ENCODE results near the gene SLC19A1.

Gene SLC19A1

DNA sequence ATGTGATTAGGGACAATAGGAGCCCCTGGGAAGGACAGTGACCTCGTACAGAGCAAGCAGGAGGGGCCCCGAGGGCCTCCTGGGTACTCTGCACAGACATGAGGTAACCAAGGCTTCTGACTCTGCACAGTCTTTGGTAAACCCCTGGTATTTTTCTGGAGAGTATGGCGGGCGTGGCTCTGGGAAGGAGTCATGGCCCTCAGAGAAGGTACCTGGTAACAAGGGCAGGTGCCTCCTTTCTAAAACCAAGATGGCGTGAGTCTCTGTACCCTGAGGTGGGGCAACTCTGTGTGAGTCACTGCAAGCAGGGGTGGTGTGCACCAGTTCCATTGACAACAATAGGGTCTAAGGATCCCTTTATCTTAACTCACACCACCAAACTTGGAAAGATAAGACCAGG is 39.9 kb upstream of the SLC19A1 start:
- DNase-seq: no peak
- H3K9me3 Mint-ChIP-seq: peaks cover 51% of the 10 kb centered on the region
- no peak overlapping the region for H3K4me3 Mint-ChIP-seq
- H3K4me1 Mint-ChIP-seq: no peaks in the 10 kb centered on the region
- TF ChIP-seq, protein P1, sequence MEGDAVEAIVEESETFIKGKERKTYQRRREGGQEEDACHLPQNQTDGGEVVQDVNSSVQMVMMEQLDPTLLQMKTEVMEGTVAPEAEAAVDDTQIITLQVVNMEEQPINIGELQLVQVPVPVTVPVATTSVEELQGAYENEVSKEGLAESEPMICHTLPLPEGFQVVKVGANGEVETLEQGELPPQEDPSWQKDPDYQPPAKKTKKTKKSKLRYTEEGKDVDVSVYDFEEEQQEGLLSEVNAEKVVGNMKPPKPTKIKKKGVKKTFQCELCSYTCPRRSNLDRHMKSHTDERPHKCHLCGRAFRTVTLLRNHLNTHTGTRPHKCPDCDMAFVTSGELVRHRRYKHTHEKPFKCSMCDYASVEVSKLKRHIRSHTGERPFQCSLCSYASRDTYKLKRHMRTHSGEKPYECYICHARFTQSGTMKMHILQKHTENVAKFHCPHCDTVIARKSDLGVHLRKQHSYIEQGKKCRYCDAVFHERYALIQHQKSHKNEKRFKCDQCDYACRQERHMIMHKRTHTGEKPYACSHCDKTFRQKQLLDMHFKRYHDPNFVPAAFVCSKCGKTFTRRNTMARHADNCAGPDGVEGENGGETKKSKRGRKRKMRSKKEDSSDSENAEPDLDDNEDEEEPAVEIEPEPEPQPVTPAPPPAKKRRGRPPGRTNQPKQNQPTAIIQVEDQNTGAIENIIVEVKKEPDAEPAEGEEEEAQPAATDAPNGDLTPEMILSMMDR (IDR thresholded peaks at IDR 0.05): no peak
- no peak overlapping the region for H3K27ac Mint-ChIP-seq
- peaks cover 28% of the 10 kb centered on the region for H3K27me3 Mint-ChIP-seq (ENCODE audit: low read depth, poor library complexity)
- H3K36me3 Mint-ChIP-seq (ENCODE audit: low read depth): peaks cover 3% of the 10 kb centered on the region

DNA sequence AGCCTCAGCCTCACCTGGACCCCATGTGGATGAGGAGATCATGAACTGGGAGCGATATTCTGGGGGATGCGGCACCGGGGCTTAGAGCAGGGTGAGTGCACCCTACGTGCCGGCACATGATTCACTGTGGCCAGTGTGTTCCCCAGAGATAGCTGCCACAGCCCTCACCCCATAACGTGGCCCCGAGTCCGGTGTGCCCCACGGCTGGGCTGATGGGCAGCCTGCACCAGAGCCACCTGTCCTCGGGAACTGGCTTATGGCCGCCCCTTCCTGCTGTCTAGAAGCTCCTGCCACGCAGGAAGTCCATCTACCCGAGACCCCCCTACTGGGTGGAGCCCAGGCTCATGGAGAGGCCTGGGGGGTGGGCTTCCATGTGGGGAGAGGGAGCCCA is 39.1 kb upstream of the SLC19A1 start:
- Mint-ChIP-seq H3K27me3 (ENCODE audit: low read depth, poor library complexity) (peaks cover 22% of the 10 kb centered on the region), H3K4me1 (peaks cover 2% of the 10 kb centered on the region), H3K27ac (no peak overlapping the region), H3K36me3 (ENCODE audit: low read depth) (no peaks in the 10 kb centered on the region), H3K4me3 (no peak overlapping the region), H3K9me3 (peaks cover 43% of the 10 kb centered on the region)
- no peak for DNase-seq
- TF ChIP-seq, protein P1 (IDR thresholded peaks at IDR 0.05): no peak

DNA sequence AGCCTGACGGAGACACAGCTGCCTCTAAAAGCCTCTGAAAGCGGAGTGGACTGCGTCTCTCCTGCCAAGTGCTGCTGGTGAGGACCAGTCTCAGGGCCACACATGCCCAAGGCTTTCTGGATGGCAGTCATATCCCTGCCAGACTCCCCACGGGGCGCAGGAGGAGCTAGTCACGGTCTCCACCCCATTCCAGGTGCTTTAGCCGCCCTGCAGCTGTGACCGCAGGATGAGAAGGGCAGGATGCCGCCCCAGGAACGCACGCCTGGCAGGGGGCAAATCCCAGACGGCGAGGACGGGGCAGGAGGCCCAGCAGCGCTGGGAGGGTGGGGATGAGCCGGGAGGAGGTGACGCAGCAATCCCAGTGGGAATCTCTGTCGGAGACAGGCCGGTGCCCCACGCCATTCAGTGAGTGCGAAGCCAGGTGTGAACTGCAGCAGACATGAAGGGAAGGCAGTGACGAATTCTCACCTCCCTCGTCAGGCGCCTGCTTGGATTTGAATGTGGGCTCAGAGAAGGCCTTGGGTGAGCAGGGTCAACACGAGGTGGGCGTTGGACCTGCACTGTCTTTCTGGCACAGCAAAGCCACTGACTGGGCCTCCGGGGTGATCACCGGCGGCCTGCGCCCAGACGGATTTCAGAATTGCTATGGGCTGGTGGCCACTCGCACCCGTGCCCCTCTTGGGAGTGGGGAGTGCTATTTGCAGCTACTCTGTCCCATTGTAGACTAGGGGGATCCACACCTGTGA is 38.5 kb upstream of the SLC19A1 start:
- Mint-ChIP-seq H3K4me1 (peaks cover 6% of the 10 kb centered on the region), H3K9me3 (peaks cover 37% of the 10 kb centered on the region), H3K27me3 (ENCODE audit: low read depth, poor library complexity) (peaks cover 20% of the 10 kb centered on the region), H3K27ac (no peak overlapping the region), H3K4me3 (no peak overlapping the region), H3K36me3 (ENCODE audit: low read depth) (no peaks in the 10 kb centered on the region)
- DNase-seq: no peak
- TF ChIP-seq, protein P1 (IDR thresholded peaks at IDR 0.05): no peak

DNA sequence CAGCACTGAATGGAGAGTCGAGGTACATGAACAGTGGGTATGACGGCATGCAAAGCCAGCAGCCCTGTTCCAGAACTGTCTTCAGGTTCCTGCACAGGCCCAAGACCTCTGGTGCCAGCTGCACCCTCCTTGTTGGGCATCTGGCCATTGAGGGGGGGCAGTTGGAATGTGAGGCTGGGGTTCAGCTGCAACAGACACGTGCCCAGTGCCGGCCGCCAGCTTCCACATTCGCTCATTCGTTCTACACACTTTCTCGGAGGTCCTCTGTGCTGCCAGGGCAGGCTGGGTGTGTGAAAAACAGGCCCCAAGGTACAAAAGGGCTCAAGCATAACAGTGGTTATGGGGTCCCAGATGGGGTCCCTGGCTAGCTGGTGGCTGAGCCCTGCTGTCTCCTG is 37.9 kb upstream of the SLC19A1 start:
- peaks cover 6% of the 10 kb centered on the region for H3K4me1 Mint-ChIP-seq
- DNase-seq: no peak
- no peak overlapping the region for H3K27ac Mint-ChIP-seq
- peaks cover 31% of the 10 kb centered on the region for H3K9me3 Mint-ChIP-seq
- peaks cover 20% of the 10 kb centered on the region for H3K27me3 Mint-ChIP-seq (ENCODE audit: low read depth, poor library complexity)
- no peaks in the 10 kb centered on the region for H3K36me3 Mint-ChIP-seq (ENCODE audit: low read depth)
- TF ChIP-seq, protein P1 (IDR thresholded peaks at IDR 0.05): no peak
- no peak overlapping the region for H3K4me3 Mint-ChIP-seq

DNA sequence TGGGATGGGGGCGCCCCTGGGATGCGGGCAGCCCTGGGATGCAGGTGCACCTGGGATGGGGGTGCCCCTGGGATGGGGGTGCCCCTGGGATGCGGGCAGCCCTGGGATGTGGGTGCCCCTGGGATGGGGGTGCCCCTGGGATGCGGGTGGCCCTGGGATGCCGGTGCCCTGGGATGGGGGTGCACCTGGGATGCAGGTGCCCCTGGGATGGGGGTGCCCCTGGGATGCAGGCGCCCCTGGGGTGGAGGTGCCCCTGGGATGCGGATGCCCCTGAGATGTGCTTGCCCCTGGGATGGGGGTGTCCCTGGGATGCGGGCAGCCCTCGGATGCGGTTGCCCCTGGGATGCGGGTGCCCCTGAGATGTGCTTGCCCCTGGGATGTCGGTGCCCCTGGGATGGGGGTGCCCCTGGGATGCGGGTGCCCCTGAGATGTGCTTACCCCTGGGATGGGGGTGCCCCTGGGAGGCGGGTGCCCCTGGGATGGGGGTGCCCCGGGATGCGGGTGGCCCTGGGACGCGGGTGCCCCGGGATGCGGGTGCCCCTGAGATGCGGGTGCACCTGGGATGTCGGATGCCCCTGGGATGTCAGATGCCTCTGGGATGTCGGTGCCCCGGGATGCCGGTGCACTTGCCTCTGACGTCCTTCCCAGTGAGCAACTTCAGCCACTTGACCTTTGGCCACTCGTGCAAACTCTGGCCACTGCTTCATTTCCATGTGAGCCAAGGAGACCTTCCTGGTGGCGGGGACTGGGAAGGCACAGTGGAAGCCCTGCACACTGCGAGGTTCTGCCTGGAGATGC is 37.3 kb upstream of the SLC19A1 start:
- H3K4me3 Mint-ChIP-seq: no peak overlapping the region
- TF ChIP-seq, protein P1 (IDR thresholded peaks at IDR 0.05): no peak
- DNase-seq: no peak
- peaks cover 17% of the 10 kb centered on the region for H3K27me3 Mint-ChIP-seq (ENCODE audit: low read depth, poor library complexity)
- no peaks in the 10 kb centered on the region for H3K36me3 Mint-ChIP-seq (ENCODE audit: low read depth)
- H3K4me1 Mint-ChIP-seq: peaks cover 8% of the 10 kb centered on the region
- peaks cover 26% of the 10 kb centered on the region for H3K9me3 Mint-ChIP-seq
- no peak overlapping the region for H3K27ac Mint-ChIP-seq

Measured in nephron progenitor cell (in vitro differentiated cells).